AML-193 (cell line): ENCODE data around the gene OR2A12.
"Not testable (repeated sequence)": the region's sequence is repeated elsewhere in the genome, so short reads cannot be mapped to it uniquely, and the experiment has no call there.

Source experiments
- DNase-seq, 2 experiments: peaks; one replicate each; lab custom pipeline; 2025; lab: John Stamatoyannopoulos, UW

OR2A12 gene

GRCh38 chr7:144122876-144123275, 36.8 kb downstream of the OR2A12 start, which contains the start of gene OR2A14:
Gene OR2A14 (plus strand): TSS chr7:144123176. CDS start chr7:144129113, 5,937 bp downstream.
- no peak for DNase-seq

GRCh38 chr7:144127714-144128334, 41.7 kb downstream of the OR2A12 start:
- peak; percentile 50 to 60 for DNase-seq

- DNase-seq: not testable (repeated sequence)
Measured at GRCh38 chr7:144129601-144130000, 43.5 kb downstream of the OR2A12 start.

- no peak for DNase-seq
Measured at GRCh38 chr7:144130730-144131129, 44.7 kb downstream of the OR2A12 start.

GRCh38 chr7:144132262-144132661, 46.2 kb downstream of the OR2A12 start:
- DNase-seq: no peak

GRCh38 chr7:144133307-144133706, 47.2 kb downstream of the OR2A12 start:
- DNase-seq: no peak

GRCh38 chr7:144134116-144134515, 48.0 kb downstream of the OR2A12 start:
- no peak for DNase-seq

- no peak for DNase-seq
Measured at GRCh38 chr7:144137501-144137900, 51.4 kb downstream of the OR2A12 start.

GRCh38 chr7:144142187-144142586, 56.1 kb downstream of the OR2A12 start:
- DNase-seq: no peak

GRCh38 chr7:144144426-144144825, 58.3 kb downstream of the OR2A12 start:
- no peak for DNase-seq

- DNase-seq: no peak
Measured at GRCh38 chr7:144148224-144148827, 62.2 kb downstream of the OR2A12 start.
